Activated CD4-positive, alpha-beta T cell treated with anti-CD3 and anti-CD28 coated beads for 24 hours (primary cell): ENCODE results near the gene AARSD1.
"Not testable (repeated sequence)": the region's sequence is repeated elsewhere in the genome, so short reads cannot be mapped to it uniquely, and the experiment has no call there.

Experiments
- DNase-seq, 2 donors: peaks; one replicate each; pipeline ENCODE4 v3.0.0-alpha.2; 2020; ENCODE audit warnings: low read depth in 2 of 2

Gene AARSD1

DNA sequence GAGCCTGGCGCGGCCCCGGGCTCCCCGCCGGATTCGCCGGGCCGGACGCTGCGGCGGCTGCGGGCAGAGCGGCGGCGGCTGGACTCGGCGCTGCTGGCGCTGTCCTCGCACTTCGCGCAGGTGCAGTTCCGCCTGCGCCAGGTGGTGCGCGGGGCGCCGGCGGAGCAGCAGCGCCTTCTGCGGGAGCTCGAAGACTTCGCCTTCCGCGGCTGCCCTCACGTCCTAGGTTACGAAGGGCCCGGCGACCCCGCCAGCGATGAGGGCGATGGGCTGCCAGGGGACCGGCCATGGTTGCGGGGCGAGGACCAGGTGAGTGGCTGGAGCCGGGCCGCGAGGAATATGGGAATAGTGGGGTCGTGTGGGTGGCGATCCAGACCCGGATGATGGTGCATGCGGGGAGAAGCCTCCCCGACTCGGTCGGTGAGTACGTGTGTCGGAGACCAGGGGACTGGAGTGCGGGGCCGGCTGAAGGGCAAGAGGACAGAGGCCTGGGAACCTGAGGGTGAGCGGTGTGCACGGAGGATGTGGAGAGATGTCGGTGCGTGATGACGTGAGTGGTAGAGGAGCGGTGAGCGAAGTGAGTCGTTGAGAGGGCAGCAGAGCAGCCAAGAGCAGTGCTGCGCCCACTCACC is 16.6 kb upstream of the AARSD1 start:
- peak in 1 of 2 donors; percentile 56 for DNase-seq

DNA sequence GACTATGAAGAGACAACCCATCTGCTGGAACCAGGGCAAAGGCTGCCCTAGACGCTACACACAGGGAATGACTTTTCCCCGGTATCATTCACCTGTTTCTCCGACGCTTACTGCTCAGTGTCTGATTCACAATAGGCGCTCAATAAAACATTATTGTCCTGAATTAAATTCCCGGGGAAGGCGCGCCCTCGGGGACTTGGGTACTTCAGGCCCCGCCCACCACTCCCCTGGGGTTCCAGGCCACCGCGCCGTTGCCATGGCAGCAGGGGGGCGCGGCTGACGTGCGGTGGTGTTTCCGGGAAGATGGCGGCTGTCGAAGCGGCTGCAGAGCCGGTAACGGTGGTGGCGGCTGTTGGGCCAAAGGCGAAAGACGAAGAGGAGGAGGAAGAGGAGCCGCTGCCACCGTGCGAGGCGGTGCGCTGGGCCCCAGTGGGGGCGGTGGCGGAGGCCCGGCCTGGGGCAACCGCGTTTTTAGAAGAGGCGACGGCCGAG is 16.1 kb upstream of the AARSD1 start, which contains the start of gene RUNDC1:
Gene RUNDC1, plus strand, starts transcription at position 292 of the 492 bp plus-strand sequence. Its CDS starts 12 bp downstream, at position 304.
- DNase-seq = peak; percentile 88 to 91

DNA sequence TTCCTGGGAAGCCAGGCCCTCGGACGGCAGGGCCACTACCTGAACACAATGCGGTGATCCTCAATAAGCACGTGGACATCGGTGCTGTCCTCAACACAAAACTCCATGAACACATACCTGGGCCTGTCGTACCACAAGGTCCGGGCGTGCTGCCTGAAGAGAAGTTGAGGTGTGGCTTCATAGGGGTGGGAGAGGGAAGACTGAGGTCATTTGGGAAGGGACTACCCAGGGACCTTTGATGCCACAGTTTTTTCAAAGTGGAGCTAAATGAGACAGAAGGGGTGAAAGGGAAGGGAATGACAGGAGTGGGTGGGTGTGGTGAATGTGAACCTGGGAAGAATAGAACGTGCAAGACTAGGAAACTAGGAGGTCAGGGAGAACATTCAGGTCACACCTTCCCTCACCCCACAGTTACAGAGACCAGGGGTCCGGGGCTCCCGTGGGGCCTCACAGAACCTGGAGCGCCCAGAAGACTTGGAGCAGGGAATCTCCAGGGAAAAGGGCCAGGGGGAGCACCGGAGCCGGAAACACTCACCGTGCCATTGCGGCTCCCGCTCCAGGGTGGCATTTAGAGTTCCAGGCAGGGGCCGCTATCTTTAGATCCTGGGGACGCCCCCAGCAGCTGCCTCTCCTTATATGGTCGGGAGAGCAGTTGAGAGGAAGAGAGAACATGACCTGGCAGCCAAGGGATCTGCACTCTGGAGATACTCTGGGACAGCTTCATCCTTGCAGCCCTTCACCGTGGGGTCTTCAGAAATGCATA is 15.4 kb upstream of the AARSD1 start, which contains the start of gene PTGES3L:
Gene PTGES3L, minus strand, starts transcription at position 570 of the 763 bp plus-strand sequence. Its CDS starts 27 bp downstream, at position 543.
- no peak for DNase-seq

DNA sequence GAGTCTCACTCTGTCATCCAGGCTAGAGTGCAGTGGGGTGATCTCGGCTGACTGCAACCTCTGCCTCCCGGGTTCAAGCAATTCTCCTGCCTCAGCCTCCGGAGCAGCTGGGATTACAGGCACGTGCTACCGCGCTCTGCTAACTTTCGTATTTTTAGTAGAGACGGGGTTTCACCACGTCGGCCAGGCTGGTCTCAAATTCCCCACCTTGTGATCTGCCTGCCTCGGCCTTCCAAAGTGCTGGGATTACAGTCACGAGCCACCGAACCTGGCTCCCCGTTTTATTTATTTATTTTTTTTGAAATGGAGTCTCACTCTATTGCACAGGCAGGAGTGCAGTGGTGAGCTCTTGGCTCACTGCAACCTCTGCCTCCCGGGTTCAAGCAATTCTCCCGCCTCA is 11.4 kb upstream of the AARSD1 start:
- not testable (repeated sequence) for DNase-seq

DNA sequence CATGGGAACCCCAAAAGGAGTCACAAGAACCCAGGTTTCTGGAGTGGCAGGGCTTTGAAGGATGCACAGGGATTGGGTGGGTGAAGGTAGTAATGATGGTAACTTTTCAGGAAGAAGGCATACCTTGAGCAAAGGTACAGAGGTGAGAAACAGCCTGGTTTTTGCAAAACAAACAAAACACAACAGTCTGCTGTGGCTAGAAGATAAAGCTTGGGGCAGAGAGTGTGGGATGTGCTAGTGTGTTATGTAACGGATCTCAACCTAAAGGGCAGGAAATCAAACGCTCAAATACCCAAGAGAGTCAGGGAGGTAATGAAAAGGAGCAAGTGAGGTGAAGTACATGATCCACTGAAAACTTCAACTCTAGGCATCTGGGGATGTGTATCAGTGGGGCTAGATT is 11.0 kb upstream of the AARSD1 start:
- no peak for DNase-seq

DNA sequence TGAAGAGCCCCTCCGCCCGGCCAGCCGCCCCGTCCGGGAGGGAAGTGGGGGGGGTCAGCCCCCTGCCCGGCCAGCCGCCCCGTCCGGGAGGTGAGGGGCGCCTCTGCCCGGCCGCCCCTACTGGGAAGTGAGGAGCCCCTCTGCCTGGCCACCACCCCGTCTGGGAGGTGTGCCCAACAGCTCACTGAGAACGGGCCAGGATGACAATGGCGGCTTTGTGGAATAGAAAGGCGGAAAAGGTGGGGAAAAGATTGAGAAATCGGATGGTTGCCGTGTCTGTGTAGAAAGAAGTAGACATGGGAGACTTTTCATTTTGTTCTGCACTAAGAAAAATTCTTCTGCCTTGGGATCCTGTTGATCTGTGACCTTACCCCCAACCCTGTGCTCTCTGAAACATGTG is 9.1 kb upstream of the AARSD1 start:
- not testable (repeated sequence) for DNase-seq

DNA sequence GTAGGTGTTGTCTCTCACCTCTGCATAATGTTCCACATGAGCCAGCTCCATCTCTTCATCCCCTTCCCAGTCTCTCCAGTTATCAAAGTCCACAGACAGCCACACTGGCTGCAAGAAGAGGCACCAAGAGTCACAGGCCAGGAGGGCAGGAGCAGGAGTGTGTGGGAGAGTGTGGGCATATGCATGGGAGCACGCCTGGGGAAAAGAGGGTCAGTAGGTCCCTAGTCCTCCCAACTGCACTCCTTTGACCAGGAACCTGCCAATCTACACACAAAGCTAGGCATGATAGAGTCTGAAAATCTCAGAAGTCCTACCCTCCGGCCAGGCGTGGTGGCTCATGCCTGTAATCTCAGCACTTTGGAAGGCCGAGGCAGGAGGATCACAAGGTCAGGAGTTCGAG is 7.3 kb upstream of the AARSD1 start:
- no peak for DNase-seq

DNA sequence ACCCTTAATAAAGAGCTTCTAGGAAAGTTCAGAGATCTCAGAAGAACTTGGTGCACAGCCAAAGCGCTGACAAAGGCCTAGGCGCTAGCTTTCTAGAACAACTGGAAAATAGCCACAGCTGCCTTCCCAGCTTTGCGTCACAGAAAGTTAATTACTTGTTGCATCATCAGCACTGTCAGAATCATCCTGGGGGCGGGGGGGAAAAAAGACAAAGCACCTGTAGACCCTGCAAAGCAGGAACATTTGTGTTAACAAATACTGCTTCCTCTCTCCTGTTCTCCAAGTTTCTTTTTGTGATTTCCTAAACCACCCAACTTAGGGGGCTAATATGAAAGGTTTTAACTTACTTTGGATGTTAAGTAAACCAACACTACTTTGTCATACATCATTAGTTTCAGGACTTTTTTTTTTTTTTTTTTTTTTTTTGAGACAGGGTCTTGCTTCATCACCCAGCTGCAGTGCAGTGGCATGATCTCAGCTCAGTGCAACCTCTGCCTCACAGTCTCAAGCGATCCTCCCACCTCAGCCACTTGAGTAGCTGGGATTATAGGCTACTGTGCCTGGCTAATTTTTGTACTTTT is 4.8 kb upstream of the AARSD1 start:
- no peak for DNase-seq

DNA sequence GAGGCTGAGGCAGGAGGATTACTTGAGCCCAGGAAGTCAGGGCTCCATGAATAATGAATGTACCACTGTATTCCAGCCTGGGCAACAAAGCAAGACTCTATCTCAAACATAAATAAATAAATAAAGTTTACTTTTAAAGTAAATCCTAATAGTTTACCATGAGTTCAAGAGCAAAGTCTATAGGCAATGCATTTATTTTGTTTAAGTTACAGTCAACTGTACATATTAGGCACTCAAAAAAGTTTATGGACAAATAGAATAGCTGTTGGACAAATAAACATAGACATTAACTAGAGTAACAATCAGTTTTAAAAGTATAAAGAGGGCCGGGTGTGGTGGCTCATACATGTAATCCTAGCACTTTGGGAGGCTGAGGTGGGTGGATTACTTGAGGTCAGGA is 3.7 kb upstream of the AARSD1 start:
- no peak for DNase-seq

DNA sequence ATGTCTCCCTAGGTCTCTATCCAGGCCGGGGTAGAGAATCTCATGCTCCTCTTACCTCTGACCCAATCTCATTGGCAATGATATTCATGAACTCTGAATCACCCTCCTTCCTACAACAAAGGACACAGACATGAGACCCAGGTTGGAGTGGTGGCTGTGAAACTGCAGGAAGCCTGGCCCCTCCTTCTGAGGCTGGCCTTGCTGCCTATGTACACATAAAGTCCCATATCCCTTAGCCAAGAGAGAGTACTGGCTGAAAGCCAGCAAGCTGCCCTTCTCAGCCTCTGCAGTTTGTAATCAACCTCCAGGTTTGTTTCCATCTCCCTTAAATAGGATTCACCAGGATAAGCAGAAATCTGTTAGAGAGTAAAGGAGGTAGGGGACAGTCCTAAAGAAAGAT is 10.6 kb downstream of the AARSD1 start:
- no peak for DNase-seq

DNA sequence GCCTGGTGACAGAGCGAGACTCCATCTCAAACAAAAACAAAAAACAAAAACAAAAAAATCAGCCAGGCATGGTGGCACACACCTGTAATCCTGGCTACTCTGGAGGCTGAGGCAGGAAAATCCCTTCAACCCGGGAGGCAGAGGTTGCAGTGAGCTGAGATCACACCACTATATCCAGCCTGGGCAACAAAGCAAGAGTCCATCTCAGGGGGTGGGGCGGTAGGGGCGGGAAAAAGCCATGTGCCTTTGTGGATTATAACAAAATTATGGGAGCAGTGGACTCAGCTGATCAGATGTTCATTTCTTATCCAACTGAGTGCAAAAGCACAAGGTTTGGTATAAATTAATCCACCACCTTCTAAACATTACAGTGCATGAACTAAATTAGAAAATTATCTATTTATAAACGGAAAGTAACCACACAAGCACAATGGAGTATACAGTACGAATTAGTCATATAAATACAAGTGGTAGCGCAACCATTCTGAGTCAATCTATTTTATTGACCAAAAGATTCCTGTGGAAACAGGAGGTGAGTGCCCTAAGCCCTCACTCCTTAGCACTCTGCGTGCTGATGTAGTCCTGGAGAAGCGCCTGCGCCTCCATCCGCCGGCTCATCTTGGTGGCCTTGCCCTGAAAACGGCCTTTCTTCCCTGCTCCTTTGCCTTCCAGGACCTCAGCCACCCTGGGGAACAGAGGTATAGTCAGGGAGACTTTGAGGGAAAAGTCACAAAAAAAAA is 14.0 kb downstream of the AARSD1 start:
- DNase-seq = no peak

DNA sequence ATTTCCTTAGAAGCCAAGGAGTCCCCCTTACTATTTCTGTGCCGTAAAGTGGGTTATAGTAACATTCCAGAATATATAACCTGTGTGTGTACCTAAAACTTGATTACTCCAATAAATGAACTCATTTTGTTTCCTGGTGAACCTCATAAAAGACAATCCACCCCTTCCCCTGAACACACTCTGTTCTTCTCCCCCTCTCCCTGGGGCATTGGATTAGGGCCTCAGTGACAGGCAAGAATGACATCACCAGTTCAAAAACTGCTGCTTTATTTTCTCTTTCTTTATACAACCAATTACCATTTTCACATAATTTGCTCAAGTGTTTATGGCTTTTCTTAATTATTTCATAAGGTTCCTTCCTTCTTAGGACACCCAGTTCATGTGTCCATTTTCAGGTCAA is 17.4 kb downstream of the AARSD1 start:
- DNase-seq = no peak

DNA sequence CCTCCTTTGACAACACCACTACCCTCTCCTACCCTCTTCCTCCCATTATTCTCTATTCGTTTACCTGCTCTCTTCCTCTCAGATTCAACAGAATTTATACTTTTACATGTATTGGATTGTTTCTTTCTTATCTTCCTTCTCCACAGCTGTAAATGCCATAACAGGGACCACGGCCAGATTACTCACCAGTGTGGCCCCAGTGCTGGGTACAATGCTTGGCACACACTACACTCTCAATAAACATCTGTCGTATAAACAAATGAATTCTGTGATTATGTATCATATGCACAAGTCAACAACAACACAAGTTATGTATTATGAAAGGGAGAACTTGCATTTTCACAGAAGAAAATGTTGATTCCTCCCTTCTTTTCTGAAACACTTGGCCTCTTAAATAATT is 20.0 kb downstream of the AARSD1 start:
- DNase-seq = no peak

DNA sequence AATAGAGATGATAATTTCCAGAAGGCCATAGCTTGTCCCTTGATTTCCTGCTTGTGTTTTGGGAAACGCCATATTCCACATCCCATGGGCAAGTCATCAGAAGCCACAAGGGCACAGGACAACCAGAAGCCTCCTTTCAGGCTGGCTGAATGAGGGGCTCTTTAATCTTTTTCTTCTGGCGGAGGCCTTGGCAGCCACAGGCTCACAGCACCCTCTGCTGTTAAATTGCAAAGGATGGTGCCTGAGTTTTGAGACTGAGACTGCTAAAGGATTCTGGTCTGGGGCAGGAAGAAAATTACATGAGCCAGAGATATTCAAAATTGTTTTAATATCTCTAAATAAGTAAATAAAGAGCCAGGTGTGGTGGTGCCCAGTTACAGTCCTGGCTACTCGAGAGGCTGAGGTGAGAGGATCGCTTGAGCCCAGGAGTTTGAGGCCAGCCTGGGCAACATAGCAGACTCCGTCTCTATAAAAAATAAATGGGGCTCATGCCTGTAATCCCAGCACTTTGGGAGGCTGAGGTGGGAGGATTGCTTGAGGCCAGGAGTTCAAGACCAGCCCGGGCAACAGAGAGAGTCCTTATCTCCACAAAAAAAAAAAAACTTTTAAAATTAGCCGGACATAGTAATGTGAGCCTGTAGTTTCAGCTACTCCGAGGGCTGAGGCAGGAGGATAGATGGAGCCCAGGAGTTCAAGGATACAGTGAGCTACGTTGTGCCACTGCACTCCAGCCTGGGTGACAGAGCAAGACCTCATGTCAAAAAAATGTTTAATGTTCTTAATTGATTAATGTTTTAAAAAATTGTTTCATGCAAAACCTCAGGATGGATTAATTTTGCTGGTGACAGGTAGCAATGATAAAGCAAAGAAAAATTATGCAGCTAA is 26.3 kb downstream of the AARSD1 start:
- DNase-seq = peak in 1 of 2 donors; percentile 15

DNA sequence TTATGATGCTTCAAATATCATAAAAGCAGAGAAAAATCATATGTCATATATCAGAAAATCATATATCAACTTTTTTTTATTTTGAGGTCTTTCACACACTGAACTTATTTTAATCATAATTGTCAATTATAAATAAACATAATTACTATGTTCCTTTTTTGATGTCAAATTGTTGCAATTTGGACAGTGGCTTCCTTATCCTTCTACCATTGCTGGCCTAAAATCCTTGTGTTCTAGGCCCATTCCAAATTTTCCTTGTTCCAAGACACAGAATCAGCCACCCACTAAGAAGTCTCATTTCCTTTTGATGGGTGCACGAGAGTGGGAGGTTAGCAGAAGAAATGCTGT is 34.8 kb downstream of the AARSD1 start:
- no peak for DNase-seq

DNA sequence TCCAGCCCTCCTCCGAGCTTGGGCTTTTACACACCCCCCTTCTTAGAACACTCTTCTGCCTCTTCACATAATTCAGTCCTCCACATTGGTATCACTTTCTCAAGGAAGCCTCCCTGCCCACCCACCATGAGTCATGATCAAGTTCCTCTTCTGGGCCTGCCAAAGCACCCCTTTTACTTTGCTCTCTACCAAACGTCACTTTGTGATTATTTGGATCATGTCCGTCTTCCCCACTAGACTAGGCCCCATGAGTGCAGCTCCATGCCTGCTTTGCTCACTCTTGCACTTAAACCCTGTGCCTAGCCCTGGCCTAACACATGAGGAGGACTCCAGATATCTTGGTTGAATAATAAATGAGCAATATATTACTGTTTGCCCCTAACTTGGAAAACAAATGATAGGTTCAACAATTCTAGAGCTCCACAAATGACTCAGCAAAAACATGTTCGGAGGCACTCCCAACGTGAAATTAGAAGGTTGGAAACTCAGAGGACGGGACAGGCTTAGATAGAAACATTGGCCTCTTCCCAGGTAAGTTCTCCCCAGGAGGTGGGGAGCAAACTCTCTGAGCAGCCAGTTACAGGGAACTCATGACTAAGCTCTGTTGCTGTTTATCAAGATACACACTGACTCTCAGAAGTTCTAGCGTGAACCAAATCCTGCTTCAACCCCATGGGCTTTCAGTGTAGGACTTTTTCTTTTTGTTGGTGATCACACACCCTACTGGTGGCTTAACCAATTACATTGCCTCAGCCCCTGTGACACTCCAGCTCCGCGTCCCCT is 35.3 kb downstream of the AARSD1 start:
- DNase-seq = peak; percentile 11 to 19

DNA sequence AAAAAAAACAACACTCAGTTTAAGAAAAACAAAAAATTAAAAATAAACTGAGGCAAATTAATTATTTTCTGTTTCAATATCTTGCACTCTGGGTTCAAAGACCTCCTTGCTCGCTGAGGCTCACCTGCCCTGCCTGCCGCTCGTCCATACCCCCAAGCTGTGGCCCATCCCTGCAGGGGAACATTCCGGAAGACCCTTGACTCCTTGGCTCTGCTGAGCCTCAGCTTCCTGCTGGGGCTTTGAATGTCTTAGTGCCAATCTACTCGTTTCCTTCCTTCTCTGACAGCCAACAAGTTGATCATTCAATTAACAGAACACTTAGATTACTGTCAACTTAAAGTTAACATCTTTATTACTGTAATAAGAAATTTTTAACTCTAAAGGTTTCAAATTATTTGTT is 39.4 kb downstream of the AARSD1 start:
- no peak for DNase-seq

DNA sequence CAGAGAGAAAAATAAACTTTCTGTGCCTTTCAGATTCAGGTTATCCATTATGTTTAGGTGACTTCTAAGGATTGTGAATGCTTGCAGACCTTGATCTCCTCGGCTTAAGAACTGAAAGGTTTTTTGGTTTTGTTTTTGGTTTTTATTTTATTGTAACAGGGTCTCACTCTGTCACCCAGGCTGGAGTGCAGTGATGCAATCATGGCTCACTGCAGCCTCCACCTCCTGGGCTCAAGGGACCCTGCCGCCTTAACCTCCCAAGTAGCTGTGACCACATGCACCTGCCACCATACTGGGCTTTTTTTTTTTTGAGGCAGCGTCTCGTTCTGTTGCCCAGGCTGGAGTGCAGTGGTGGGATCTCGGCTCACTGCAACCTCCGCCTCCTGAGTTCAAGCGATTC is 40.8 kb downstream of the AARSD1 start:
- DNase-seq = not testable (repeated sequence)

DNA sequence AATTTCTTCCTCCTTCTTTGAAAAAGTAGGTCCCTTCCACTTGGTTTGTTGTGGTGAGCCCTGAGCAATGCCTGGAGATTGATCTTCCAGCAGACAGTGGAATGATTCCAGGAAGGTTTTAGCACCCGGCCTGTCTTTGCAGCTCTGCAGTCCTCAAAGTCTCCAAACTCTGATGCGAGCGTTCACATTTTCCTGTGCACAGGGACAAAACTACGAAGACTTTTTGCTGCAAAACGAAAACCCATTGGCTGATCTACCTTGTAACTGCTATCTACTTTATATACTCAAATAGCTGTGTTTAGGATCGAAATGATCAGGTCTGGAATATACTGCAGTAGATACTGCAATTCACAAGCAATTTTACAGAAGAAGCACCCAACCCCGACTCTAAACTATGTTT is 42.0 kb downstream of the AARSD1 start:
- DNase-seq = no peak

DNA sequence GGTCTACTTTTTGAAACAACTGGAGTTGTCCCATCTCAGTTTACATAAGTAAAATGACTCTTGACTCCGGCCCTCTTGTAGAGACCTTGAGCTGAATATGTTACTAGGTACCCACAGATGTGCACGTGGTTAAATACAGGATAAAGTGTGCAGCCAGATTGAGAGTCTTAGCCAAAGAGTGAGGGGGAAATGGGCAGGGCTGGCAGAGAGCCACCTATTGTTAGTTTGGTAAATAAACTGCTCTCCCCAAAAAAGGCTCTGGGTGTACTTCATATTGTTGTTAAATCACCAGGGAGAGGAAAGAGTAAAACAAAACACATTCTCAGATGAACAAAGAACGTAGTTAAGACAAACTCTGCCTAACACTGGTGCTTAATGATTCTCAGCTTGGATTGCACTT is 43.3 kb downstream of the AARSD1 start:
- no peak for DNase-seq
